ENCODE results near the gene HOXA11. TPM values are rescaled to one million over a fixed set of nuclear protein-coding genes. Genes with fewer than 3 reads are reported as not detected.

Gene HOXA11
- total RNA-seq, 1 experiment from 2014 or later: 0.84 TPM

GRCh38 chr7:27158436-27159265 lies 26.4 kb downstream of the HOXA11 start:
- Mint-ChIP-seq H3K27me3 (ENCODE audit: insufficient read depth, unreplicated experiment) (no peaks in the 10 kb centered on the region), H3K4me1 (ENCODE audit: insufficient read depth, unreplicated experiment) (peaks cover 12% of the 10 kb centered on the region), H3K4me3 (ENCODE audit: unreplicated experiment) (no peak overlapping the region), H3K9me3 (ENCODE audit: unreplicated experiment) (no peaks in the 10 kb centered on the region), H3K27ac (ENCODE audit: low read depth, unreplicated experiment) (no peak overlapping the region), H3K36me3 (ENCODE audit: insufficient read depth, unreplicated experiment) (peaks cover 7% of the 10 kb centered on the region)
- intact Hi-C loops (cut with micrococcal nuclease): no loop called here
- no peak for DNase-seq (ENCODE audit: unreplicated experiment)
- POLR2A ChIA-PET: interaction anchor here (0.9 to 1.0 kb wide), 3 partner anchors 9 to 793 kb away, joined by 3 to 5 read pairs (median 3); no protein-coding TSS in a partner anchor
- CTCF ChIA-PET: interaction anchor here (0.6 to 3.2 kb wide), 7 partner anchors 8 to 825 kb away, joined by 3 to 21 read pairs (median 4); no protein-coding TSS in a partner anchor
- BruUV-seq (replicated peaks): no TSS peak
- no peak for TF ChIP-seq CTCF (IDR thresholded peaks at IDR 0.05; ENCODE audit: unreplicated experiment)

GRCh38 chr7:27157702-27158431 lies 27.2 kb downstream of the HOXA11 start:
- POLR2A ChIA-PET: no interaction called here
- Mint-ChIP-seq H3K36me3 (ENCODE audit: insufficient read depth, unreplicated experiment) (peaks cover 7% of the 10 kb centered on the region), H3K4me1 (ENCODE audit: insufficient read depth, unreplicated experiment) (peaks cover 12% of the 10 kb centered on the region), H3K27ac (ENCODE audit: low read depth, unreplicated experiment) (no peak overlapping the region), H3K27me3 (ENCODE audit: insufficient read depth, unreplicated experiment) (no peaks in the 10 kb centered on the region), H3K9me3 (ENCODE audit: unreplicated experiment) (no peaks in the 10 kb centered on the region), H3K4me3 (ENCODE audit: unreplicated experiment) (no peak overlapping the region)
- BruUV-seq (replicated peaks): no TSS peak
- intact Hi-C loops (cut with micrococcal nuclease): no loop called here
- no peak for DNase-seq (ENCODE audit: unreplicated experiment)
- CTCF ChIA-PET: interaction anchor here (2.1 to 3.2 kb wide), 2 partner anchors 477 to 789 kb away, joined by 10 to 21 read pairs; no protein-coding TSS in a partner anchor
- TF ChIP-seq CTCF (IDR thresholded peaks at IDR 0.05; ENCODE audit: unreplicated experiment): no peak

GRCh38 chr7:27156916-27157701 lies 27.9 kb downstream of the HOXA11 start:
- POLR2A ChIA-PET: interaction anchor here (1.0 kb wide), 1 partner anchor 14 kb away, joined by 4 read pairs; the partner anchor contains the start of gene HOXA5
- BruUV-seq (replicated peaks): no TSS peak
- CTCF ChIA-PET: interaction anchor here (0.5 to 3.2 kb wide), 4 partner anchors 13 to 788 kb away, joined by 3 to 21 read pairs (median 4); no protein-coding TSS in a partner anchor
- intact Hi-C loops (cut with micrococcal nuclease): no loop called here
- Mint-ChIP-seq H3K9me3 (ENCODE audit: unreplicated experiment) (no peaks in the 10 kb centered on the region), H3K27me3 (ENCODE audit: insufficient read depth, unreplicated experiment) (no peaks in the 10 kb centered on the region), H3K4me3 (ENCODE audit: unreplicated experiment) (no peak overlapping the region), H3K4me1 (ENCODE audit: insufficient read depth, unreplicated experiment) (peaks cover 12% of the 10 kb centered on the region), H3K27ac (ENCODE audit: low read depth, unreplicated experiment) (no peak overlapping the region), H3K36me3 (ENCODE audit: insufficient read depth, unreplicated experiment) (peaks cover 7% of the 10 kb centered on the region)
- no peak for DNase-seq (ENCODE audit: unreplicated experiment)
- no peak for TF ChIP-seq CTCF (IDR thresholded peaks at IDR 0.05; ENCODE audit: unreplicated experiment)
